Hepatocyte (in vitro differentiated cells): ENCODE measurements around the gene SAMD4A. TPM values are rescaled to one million over a fixed set of nuclear protein-coding genes. Genes with fewer than 3 reads are reported as not detected.

Experiments
- DNase-seq: peaks from one replicate; pipeline ENCODE4 v3.0.0-alpha.2; 2016; ENCODE audit warnings: low spot score
- H2AFZ ChIP-seq: fragments of 200-600 bp; sonication (generic); 2 replicates; pipeline ENCODE4 v1.6.0; 2016; ENCODE audit warnings: antibody characterized with exemption, mild to moderate bottlenecking
- H3K27ac ChIP-seq: fragments of 200-600 bp; sonication (generic); 2 replicates; pipeline ENCODE4 v1.5.1; 2016; ENCODE audit warnings: mild to moderate bottlenecking
- H3K27me3 ChIP-seq: fragments of 200-600 bp; sonication (generic); 2 replicates; pipeline ENCODE4 v1.6.1; 2016
- H3K36me3 ChIP-seq: fragments of 200-600 bp; sonication (generic); replicated peaks from 2 replicates; pipeline ENCODE4 v1.5.1; 2016; ENCODE audit warnings: low read depth; ENCODE audit not compliant: insufficient read depth
- H3K4me1 ChIP-seq: fragments of 200-600 bp; sonication (generic); 2 replicates; pipeline ENCODE4 v1.5.1; 2016; ENCODE audit warnings: mild to moderate bottlenecking, moderate library complexity; ENCODE audit not compliant: insufficient read depth
- H3K4me2 ChIP-seq: fragments of 200-600 bp; sonication (generic); 2 replicates; pipeline ENCODE4 v1.6.0; 2016
- H3K4me3 ChIP-seq: fragments of 200-600 bp; sonication (generic); 2 replicates; pipeline ENCODE4 v1.5.1; 2016; ENCODE audit warnings: mild to moderate bottlenecking
- H3K79me2 ChIP-seq: fragments of 200-600 bp; sonication (generic); 2 replicates; pipeline ENCODE4 v1.6.0; 2017; ENCODE audit warnings: mild to moderate bottlenecking
- H3K9me2 ChIP-seq: fragments of 200-600 bp; sonication (generic); replicated peaks from 2 replicates; pipeline ENCODE4 v1.6.0; 2017; ENCODE audit warnings: mild to moderate bottlenecking; ENCODE audit not compliant: insufficient read depth
- H3K9me3 ChIP-seq: fragments of 200-600 bp; sonication (generic); 2 replicates; pipeline ENCODE4 v1.5.1; 2016; ENCODE audit warnings: low read depth, mild to moderate bottlenecking
- H4K20me1 ChIP-seq: fragments of 200-600 bp; sonication (generic); 2 replicates; pipeline ENCODE4 v1.6.0; 2016; ENCODE audit warnings: mild to moderate bottlenecking; ENCODE audit not compliant: insufficient read depth, poor library complexity, severe bottlenecking
- EZH2 ChIP-seq: fragments of 200-600 bp; sonication (generic); IDR thresholded peaks from 2 replicates; pipeline ENCODE4 v1.6.1; 2016; ENCODE audit warnings: antibody characterized with exemption, mild to moderate bottlenecking, borderline replicate concordance
- EZH2phosphoT487 ChIP-seq: fragments of 200-600 bp; sonication (generic); IDR thresholded peaks from one replicate; pipeline ENCODE4 v1.6.1; 2018; ENCODE audit warnings: antibody characterized with exemption, mild to moderate bottlenecking, low read depth, moderate library complexity; ENCODE audit not compliant: unreplicated experiment, severe bottlenecking
- WGBS: methylation state at CpG from one replicate; pipeline ENCODE4 v1.1.6; 2016; ENCODE audit warnings: low lambda C conversion rate; ENCODE audit errors: missing lambda C conversion rate; 5-methylcytosine and 5-hydroxymethylcytosine counted together
- polyA plus RNA-seq: library from polyadenylated mRNA; unstranded; fragments of >200 nt; fragmentation: Nextera tagmentation; extraction: Ambion mirVana; gene quantifications from 2 replicates; pipeline ENCODE4 v1.2.1, GENCODE V29; 2016
- total RNA-seq: library from RNA; depleted of rRNA; stranded (reverse); fragments of >200 nt; gene quantifications from 2 replicates; pipeline ENCODE4 v1.2.3, GENCODE V29; 2014
- TF ChIP-seq, protein P1 (sequence below): fragments of 200-600 bp; sonication (generic); IDR thresholded peaks from 2 replicates; pipeline ENCODE4 v1.5.1; 2016; ENCODE audit warnings: antibody characterized with exemption, mild to moderate bottlenecking; ENCODE audit not compliant: poor library complexity

SAMD4A gene
- total and polyA plus RNA-seq, 2 experiments from 2014 or later: 10.5 to 15.7 TPM

DNA sequence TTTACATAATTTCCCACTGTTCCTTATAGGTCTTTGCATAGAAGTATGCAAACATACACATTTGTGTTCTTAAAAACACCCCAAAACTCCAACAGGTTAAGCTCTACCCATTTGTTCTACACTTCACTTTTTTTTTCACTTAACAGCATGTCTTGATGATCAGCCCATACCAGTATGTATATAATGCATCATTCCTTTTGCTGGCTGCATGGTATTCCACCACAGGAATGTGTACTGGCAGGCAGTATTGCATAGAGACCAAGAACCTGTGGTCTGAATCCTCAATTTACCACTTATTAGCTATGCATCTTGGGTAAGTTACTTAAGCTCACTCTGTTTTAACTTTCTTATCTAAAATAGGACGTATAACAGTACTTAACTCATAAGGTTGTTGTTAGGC, 65.5 kb downstream of the SAMD4A start:
- H3K4me1 ChIP-seq: peaks cover 7% of the 10 kb centered on the region
- H3K27ac ChIP-seq: no peak overlapping the region
- H2AFZ ChIP-seq: no peak overlapping the region
- H4K20me1 ChIP-seq: no peaks in the 10 kb centered on the region
- H3K9me2 ChIP-seq: no peaks in the 10 kb centered on the region
- H3K9me3 ChIP-seq: no peaks in the 10 kb centered on the region
- TF ChIP-seq EZH2: no peak
- H3K4me2 ChIP-seq: no peak overlapping the region
- peaks cover 52% of the 10 kb centered on the region for H3K79me2 ChIP-seq
- H3K4me3 ChIP-seq: no peak overlapping the region
- no peaks in the 10 kb centered on the region for H3K27me3 ChIP-seq
- 94% methylated on average over 1 of the region's 1 CpG for WGBS
- DNase-seq: no peak
- no peaks in the 10 kb centered on the region for H3K36me3 ChIP-seq

DNA sequence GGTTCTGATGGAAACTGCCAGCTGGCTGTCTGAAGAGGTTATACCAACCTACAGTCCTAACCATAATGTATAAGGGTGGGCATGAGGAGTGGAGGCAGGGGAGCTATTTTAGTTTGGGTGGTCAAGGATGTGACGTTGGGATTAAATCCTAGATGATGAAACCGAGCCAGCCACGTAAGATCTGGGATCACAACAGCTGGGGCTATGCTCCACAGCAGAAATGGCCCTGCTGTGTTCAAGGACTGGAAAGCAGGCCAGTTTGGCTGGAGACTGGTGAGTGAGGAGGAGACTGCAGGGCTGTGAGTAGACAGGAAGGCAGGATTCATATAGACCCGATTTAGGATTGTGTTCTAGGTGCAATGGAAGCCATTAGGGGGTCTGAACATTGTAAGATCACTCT, 66.1 kb downstream of the SAMD4A start:
- no peak for DNase-seq
- Histone ChIP-seq H3K4me2 (no peak overlapping the region), H3K9me3 (no peaks in the 10 kb centered on the region), H3K79me2 (peaks cover 52% of the 10 kb centered on the region), H3K36me3 (no peaks in the 10 kb centered on the region), H3K27me3 (no peaks in the 10 kb centered on the region), H3K9me2 (no peaks in the 10 kb centered on the region), H3K4me1 (peaks cover 7% of the 10 kb centered on the region), H3K4me3 (no peak overlapping the region), H2AFZ (no peak overlapping the region), H3K27ac (no peak overlapping the region), H4K20me1 (no peaks in the 10 kb centered on the region)
- 97% methylated on average over 4 of the region's 4 CpGs for WGBS
- TF ChIP-seq, protein P1, sequence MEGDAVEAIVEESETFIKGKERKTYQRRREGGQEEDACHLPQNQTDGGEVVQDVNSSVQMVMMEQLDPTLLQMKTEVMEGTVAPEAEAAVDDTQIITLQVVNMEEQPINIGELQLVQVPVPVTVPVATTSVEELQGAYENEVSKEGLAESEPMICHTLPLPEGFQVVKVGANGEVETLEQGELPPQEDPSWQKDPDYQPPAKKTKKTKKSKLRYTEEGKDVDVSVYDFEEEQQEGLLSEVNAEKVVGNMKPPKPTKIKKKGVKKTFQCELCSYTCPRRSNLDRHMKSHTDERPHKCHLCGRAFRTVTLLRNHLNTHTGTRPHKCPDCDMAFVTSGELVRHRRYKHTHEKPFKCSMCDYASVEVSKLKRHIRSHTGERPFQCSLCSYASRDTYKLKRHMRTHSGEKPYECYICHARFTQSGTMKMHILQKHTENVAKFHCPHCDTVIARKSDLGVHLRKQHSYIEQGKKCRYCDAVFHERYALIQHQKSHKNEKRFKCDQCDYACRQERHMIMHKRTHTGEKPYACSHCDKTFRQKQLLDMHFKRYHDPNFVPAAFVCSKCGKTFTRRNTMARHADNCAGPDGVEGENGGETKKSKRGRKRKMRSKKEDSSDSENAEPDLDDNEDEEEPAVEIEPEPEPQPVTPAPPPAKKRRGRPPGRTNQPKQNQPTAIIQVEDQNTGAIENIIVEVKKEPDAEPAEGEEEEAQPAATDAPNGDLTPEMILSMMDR: no peak
- TF ChIP-seq EZH2: no peak
- TF ChIP-seq EZH2phosphoT487: no peak

DNA sequence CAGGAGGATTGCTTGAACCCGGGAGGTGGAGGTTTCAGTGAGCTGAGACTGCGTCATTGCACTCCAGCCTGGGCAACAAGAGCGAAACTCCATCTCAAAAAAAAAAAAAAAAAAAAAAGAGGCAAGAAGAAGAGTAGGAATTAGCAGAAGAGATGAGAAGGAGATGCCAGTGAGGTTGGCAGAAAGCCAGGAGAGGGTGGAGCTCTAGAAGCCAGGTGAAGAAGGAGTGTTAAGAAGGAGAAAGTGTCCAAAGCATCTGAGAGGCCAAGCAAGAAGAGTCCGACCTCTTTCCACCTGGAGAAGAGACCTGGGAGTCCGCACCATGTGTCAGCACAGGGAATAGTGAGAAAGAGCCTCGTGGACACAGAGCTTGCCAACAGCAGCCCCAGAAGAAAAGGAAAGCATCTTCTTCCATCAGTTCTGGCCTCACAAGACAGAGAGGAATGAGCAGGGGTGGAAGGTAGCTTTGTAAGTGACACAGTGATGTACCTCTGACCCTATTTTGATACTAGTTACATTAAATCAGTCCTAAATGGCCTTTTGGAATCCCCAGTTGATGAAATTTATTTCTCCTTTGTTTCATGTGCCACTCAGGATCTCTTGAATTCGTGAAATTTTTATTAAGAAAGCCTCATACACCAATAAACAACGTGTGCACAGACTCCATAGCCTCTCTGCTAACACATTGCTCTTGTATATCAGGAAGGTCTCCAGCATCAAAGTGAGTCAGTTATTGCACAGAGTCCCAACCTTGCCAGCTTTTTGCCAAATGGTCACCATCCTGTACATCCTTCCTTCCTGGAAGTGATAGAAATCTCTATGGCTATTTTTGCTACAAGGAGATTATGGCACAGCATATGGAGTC, 70.6 kb downstream of the SAMD4A start:
- Histone ChIP-seq H3K4me1 (peaks cover 11% of the 10 kb centered on the region), H2AFZ (no peak overlapping the region), H3K9me3 (no peaks in the 10 kb centered on the region), H3K36me3 (no peaks in the 10 kb centered on the region), H3K27ac (peak overlapping the region; percentile 30), H3K9me2 (no peaks in the 10 kb centered on the region), H3K27me3 (no peaks in the 10 kb centered on the region), H4K20me1 (no peaks in the 10 kb centered on the region), H3K4me2 (no peak overlapping the region), H3K4me3 (no peak overlapping the region), H3K79me2 (peaks cover 31% of the 10 kb centered on the region)
- WGBS: 86% methylated on average over 8 of the region's 8 CpGs
- no peak for TF ChIP-seq EZH2
- TF ChIP-seq, protein P1: no peak
- TF ChIP-seq EZH2phosphoT487: no peak
- no peak for DNase-seq

DNA sequence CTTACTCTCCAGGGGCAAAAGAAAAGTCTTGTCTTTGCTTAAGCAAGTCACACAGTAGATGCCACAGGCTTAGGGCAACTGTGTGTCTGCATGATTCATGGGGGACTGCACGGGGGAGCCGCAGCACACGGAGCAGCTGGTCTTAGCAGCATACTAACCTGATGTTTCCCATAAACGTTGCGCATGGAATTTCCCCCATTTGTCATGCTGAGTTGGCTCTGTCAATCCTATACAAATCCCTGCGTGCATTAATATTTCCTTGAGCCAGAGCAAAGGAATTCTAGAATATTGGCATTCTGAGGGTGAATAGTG, 71.2 kb downstream of the SAMD4A start:
- Histone ChIP-seq H3K27me3 (no peaks in the 10 kb centered on the region), H4K20me1 (no peaks in the 10 kb centered on the region), H3K79me2 (peaks cover 29% of the 10 kb centered on the region), H3K4me2 (no peak overlapping the region), H2AFZ (no peak overlapping the region), H3K36me3 (no peaks in the 10 kb centered on the region), H3K4me1 (peaks cover 11% of the 10 kb centered on the region), H3K9me3 (no peaks in the 10 kb centered on the region), H3K9me2 (no peaks in the 10 kb centered on the region), H3K4me3 (no peak overlapping the region), H3K27ac (peak overlapping the region; percentile 30)
- DNase-seq: peak; percentile 34
- WGBS: 42% methylated on average over 6 of the region's 6 CpGs
- TF ChIP-seq EZH2 (no peak), EZH2phosphoT487 (no peak)
- TF ChIP-seq, protein P1: no peak
